OCI-M2 (cell line): Measurements from ENCODE around the gene USP10.

Source experiments
- DNase-seq: peaks from one replicate; lab custom pipeline; 2025; ENCODE audit not compliant: unreplicated experiment; lab: John Stamatoyannopoulos, UW

Gene USP10

GRCh38 chr16:84791088-84791487, 91.3 kb downstream of the USP10 start:
- DNase-seq, result no peak

- DNase-seq, result no peak
These were observed 91.7 kb downstream of the USP10 start for GRCh38 chr16:84791501-84791900.

GRCh38 chr16:84794186-84794585, 94.4 kb downstream of the USP10 start:
- DNase-seq, result no peak

GRCh38 chr16:84794626-84795025, 94.8 kb downstream of the USP10 start:
- no peak for DNase-seq

GRCh38 chr16:84795329-84796053, 95.7 kb downstream of the USP10 start:
- no peak for DNase-seq

GRCh38 chr16:84800158-84800978, 100.6 kb downstream of the USP10 start:
- no peak for DNase-seq

- no peak for DNase-seq
These were observed 103.3 kb downstream of the USP10 start for GRCh38 chr16:84803146-84803545.

GRCh38 chr16:84804326-84804725, 104.5 kb downstream of the USP10 start:
- DNase-seq, result no peak

- DNase-seq, result no peak
These were observed 106.6 kb downstream of the USP10 start for GRCh38 chr16:84806256-84806889.

GRCh38 chr16:84806890-84807258, 107.1 kb downstream of the USP10 start:
- DNase-seq, result no peak

GRCh38 chr16:84807776-84808175, 108.0 kb downstream of the USP10 start:
- no peak for DNase-seq

GRCh38 chr16:84808826-84809225, 109.0 kb downstream of the USP10 start:
- no peak for DNase-seq

GRCh38 chr16:84810518-84811273, 110.9 kb downstream of the USP10 start:
- DNase-seq, result no peak

GRCh38 chr16:84811529-84811928, 111.7 kb downstream of the USP10 start:
- DNase-seq, result no peak

- no peak for DNase-seq
These were observed 113.5 kb downstream of the USP10 start for GRCh38 chr16:84813141-84813934.

- DNase-seq, result no peak
These were observed 115.7 kb downstream of the USP10 start for GRCh38 chr16:84815462-84815861.

GRCh38 chr16:84816023-84816422, 116.2 kb downstream of the USP10 start:
- DNase-seq, result no peak

GRCh38 chr16:84816485-84816884, 116.7 kb downstream of the USP10 start:
- no peak for DNase-seq

GRCh38 chr16:84817206-84817605, 117.4 kb downstream of the USP10 start:
- DNase-seq, result no peak

GRCh38 chr16:84817613-84818012, 117.8 kb downstream of the USP10 start:
- no peak for DNase-seq
